Measurements from ENCODE around the gene ST3GAL3.

The ST3GAL3 gene

DNA sequence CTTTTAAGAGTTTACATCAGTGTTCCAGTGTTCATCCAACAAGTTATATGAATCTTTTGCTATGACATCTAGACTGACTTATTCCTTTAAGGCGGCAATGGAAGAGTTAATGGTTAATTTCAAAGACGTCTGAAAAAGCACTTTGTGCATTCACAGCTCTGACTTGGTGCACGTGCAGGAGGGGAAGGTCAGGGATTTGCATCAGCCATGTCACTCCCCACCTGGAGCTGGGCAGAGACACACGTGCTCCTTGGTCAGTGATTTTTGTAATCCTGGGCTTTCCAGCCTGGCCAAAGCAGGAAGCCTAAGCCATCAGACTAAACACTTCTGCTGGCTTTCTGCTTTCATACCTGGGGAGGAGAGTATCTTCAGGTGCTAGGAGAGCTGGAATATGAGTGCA is 96.3 kb downstream of the ST3GAL3 start:
- no peak for ATAC-seq
- H3K36me3 Mint-ChIP-seq = peaks cover 18% of the 10 kb centered on the region
- no peaks in the 10 kb centered on the region for H3K27me3 Mint-ChIP-seq
- no peak overlapping the region for H3K4me3 Mint-ChIP-seq
- H3K27ac Mint-ChIP-seq = no peak overlapping the region
- no peaks in the 10 kb centered on the region for H3K4me1 Mint-ChIP-seq
- H3K9me3 Mint-ChIP-seq = peaks cover 11% of the 10 kb centered on the region

DNA sequence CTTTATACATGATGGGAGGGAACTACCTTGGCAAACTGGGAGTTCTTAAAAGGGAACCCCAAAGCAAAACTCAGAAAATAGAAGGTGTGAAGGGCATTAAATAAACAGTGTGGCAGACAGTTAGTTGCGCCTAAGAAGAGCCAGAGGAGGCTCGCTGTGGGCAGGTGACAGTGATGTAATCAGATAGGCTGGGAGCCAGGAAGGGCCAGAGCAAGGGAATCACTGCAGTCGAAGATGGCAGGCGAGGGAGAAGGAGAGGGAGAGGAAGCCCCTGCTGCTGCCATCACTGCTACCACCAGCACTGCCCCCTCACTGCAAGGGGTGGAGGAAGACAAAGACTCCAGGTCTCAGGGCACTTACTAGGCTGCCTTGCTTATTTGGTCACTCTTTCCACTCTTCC is 97.2 kb downstream of the ST3GAL3 start:
- H3K4me3 Mint-ChIP-seq = no peak overlapping the region
- no peak overlapping the region for H3K27ac Mint-ChIP-seq

DNA sequence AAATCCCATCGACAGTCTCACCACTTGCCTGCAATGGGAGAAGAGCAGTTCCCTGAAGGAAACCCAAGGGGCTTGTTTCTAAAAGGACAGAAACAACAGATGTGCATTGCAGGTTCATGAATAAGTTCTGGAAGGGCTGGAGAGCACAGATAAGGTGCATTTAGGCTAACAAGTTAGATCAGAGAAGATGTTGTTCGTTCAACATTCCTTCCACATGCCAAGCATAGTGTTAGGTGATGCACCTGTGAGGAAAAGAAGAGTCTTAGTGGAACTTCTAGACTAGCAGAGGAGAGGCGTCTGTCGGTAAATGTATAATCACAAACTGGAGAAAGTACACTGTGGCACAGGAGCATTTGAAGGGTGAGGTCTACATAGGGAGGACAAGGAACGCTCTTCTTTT is 98.0 kb downstream of the ST3GAL3 start:
- no peak overlapping the region for H3K27ac Mint-ChIP-seq
- H3K4me1 Mint-ChIP-seq = no peaks in the 10 kb centered on the region
- H3K9me3 Mint-ChIP-seq = peaks cover 16% of the 10 kb centered on the region
- H3K27me3 Mint-ChIP-seq = no peaks in the 10 kb centered on the region
- H3K36me3 Mint-ChIP-seq = peaks cover 31% of the 10 kb centered on the region
- H3K4me3 Mint-ChIP-seq = no peak overlapping the region
- no peak for ATAC-seq

More for the DNA sequence above, 97.2 kb downstream of the ST3GAL3 start:
- H3K4me1 Mint-ChIP-seq = no peaks in the 10 kb centered on the region
- H3K36me3 Mint-ChIP-seq = peaks cover 24% of the 10 kb centered on the region
- no peaks in the 10 kb centered on the region for H3K27me3 Mint-ChIP-seq
- H3K9me3 Mint-ChIP-seq = peaks cover 16% of the 10 kb centered on the region
- ATAC-seq = no peak

DNA sequence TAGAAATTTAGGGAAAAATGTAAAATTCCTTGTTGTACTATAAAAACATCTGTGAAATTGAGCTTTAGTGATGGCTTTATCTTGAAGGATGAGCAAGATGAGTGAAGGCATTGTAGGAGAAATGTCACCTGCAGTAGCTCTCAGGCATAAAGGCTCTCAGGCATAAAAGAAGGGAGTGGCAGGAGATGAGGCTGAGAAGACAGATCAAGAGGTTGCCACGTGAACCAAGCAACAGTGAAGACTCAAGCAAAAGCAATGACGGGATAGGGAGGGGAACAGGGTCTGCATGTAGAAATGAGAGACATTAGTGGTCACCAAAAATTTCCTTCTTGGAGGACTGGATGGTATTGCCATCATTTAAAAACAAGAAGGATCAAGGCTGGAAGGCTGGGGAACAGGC is 98.8 kb downstream of the ST3GAL3 start:
- H3K27ac Mint-ChIP-seq = no peak overlapping the region
- H3K9me3 Mint-ChIP-seq = peaks cover 16% of the 10 kb centered on the region
- H3K4me1 Mint-ChIP-seq = no peaks in the 10 kb centered on the region
- no peaks in the 10 kb centered on the region for H3K27me3 Mint-ChIP-seq
- H3K4me3 Mint-ChIP-seq = no peak overlapping the region
- peaks cover 34% of the 10 kb centered on the region for H3K36me3 Mint-ChIP-seq
- ATAC-seq = no peak

DNA sequence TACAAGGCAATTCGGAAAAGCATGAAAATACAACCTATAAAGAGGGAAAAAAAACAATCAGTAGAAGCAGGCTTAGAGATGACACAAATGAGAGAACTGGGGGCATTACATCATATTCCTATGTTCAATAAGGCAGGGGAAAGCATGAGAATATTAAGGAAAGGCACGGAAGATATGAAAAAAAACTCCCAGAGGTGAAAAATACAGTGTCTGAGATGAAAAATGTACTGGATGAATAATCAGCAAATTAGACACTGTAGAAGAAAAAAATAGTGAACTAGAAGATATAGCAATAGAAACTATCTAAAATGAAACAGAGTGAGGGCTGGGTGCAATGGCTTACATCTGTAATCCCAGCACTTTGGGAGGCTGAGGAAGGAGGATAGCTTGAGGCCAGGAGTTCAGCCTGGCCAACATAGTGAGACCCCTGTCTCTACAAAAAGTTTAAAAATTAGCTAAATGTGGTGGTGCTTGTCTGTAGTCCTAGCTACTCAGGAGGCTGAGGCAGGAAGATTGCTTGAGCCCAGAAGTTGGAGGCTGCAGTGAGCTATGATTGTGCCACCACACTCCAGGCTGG is 101.8 kb downstream of the ST3GAL3 start:
- Mint-ChIP-seq H3K4me3 (no peak overlapping the region), H3K27me3 (no peaks in the 10 kb centered on the region), H3K27ac (no peak overlapping the region), H3K4me1 (no peaks in the 10 kb centered on the region), H3K9me3 (peaks cover 16% of the 10 kb centered on the region), H3K36me3 (peaks cover 41% of the 10 kb centered on the region)
- ATAC-seq = no peak

DNA sequence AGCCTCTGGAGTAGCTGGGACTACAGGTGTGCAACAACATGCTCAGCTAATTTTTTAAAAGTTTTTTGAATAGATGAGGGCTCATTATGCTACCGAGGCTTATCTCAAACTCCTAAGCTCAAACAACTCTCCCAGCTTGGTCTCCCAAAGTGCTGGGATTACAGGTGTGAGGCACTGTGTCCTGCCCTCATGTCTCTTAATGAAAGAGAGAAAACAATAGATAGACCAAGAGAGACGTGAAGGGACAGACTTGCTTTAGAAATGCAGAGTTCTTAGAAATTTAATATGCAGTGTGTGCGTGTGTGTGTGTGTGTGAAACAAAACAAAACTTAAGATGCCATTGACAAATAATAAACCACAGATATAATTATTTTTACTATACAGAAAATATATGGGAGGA is 105.2 kb downstream of the ST3GAL3 start:
- Mint-ChIP-seq H3K4me3 (no peak overlapping the region), H3K4me1 (no peaks in the 10 kb centered on the region), H3K27me3 (no peaks in the 10 kb centered on the region), H3K27ac (no peak overlapping the region), H3K9me3 (peaks cover 18% of the 10 kb centered on the region), H3K36me3 (peaks cover 67% of the 10 kb centered on the region)
- no peak for ATAC-seq

DNA sequence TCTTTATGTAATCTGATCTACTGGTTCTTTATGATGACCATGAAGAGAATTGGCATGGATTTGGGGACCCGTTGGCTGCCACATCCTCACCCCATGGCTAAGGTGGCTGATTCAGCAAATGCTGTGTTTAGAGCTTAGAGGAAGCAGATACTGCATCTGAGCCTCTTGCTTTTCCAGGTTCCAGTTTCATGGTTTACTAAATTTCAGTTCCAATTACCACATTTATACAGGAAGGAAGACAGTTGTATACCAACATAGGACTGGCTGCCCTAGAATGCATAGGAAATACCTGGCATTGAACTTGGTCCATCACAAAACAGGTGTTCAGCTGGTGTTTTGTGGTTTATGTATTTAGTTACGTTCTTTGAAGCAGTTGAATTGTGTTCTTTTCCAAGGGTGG is 107.1 kb downstream of the ST3GAL3 start:
- H3K36me3 Mint-ChIP-seq = peaks cover 67% of the 10 kb centered on the region

DNA sequence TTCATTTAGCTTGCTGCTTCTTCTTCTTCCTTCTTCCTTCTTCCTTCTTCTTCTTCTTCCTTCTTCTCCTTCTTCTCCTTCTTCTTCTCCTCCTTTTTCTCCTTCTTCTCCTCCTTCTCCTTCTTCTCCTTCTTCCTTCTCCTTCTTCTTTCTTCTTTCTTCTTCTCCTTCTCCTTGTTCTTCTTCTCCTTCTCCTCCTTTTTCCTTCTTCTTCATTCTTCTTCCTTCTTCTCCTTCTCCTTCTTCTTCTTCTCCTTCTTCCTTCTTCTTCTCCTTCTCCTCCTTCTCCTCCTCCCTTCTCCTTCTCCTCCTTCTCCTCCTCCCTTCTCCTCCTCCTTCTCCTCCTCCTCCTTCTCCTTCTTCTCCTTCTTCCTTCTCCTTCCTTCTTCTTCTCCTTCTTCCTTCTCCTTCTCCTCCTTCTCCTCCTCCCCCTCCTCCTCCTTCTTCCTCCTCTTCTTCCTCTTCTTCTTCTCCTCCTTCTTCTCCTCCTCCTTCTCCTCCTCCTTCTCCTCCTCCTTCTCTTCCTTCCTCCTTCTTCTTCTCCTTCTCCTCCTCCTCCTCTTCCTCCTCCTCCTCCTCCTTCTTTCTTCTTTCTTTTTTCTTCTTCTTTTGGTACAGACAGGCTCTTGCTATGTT is 110.1 kb downstream of the ST3GAL3 start:
- H3K36me3 Mint-ChIP-seq = peaks cover 73% of the 10 kb centered on the region
- H3K27ac Mint-ChIP-seq = no peak overlapping the region
- H3K27me3 Mint-ChIP-seq = no peaks in the 10 kb centered on the region
- no peak overlapping the region for H3K4me3 Mint-ChIP-seq
- no peaks in the 10 kb centered on the region for H3K4me1 Mint-ChIP-seq
- H3K9me3 Mint-ChIP-seq = peaks cover 8% of the 10 kb centered on the region
- ATAC-seq = no peak

More for the DNA sequence above, 107.1 kb downstream of the ST3GAL3 start:
- Mint-ChIP-seq H3K27me3 (no peaks in the 10 kb centered on the region), H3K27ac (no peak overlapping the region), H3K9me3 (peaks cover 8% of the 10 kb centered on the region), H3K4me3 (no peak overlapping the region), H3K4me1 (no peaks in the 10 kb centered on the region)
- ATAC-seq = no peak

DNA sequence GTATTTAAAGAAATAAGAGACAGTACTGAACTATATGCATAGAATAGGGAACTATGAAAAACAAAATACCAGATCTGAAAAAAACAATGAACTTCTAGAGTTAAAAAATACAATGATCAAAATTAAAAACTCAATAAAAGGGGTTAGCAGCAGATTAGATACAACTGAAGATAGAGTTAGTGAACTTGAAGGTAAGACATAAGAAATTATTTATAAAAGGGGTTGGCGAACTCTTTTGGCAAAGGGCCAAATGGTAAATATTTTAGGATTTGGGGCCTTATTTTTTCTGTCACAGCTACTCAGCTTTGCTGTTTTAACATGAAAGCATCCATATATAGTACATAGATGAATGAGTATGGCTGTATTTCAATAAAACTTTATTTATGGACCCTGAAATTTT is 111.4 kb downstream of the ST3GAL3 start:
- no peak for ATAC-seq
- Mint-ChIP-seq H3K9me3 (peaks cover 8% of the 10 kb centered on the region), H3K27ac (no peak overlapping the region), H3K27me3 (no peaks in the 10 kb centered on the region), H3K4me1 (peaks cover 8% of the 10 kb centered on the region), H3K36me3 (peaks cover 85% of the 10 kb centered on the region), H3K4me3 (no peak overlapping the region)

DNA sequence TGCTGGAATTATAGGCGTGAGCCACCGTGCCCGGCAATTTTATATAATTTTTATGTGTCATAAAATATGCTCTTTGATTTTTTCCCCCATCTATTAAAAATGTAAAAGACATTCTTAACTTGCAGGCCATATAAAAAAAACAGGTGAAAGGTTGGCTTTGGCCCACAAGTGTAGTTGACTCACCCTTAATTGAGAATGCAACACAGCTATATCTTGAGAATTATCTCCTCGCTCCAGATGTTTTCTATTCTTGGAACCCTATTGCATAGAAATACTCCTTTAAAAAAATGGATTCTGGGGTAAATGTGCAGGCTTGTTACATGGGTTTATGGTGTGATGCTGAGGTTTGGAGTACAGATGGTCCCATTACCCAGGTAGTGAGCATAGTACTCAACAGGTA is 112.0 kb downstream of the ST3GAL3 start:
- peaks cover 84% of the 10 kb centered on the region for H3K36me3 Mint-ChIP-seq

DNA sequence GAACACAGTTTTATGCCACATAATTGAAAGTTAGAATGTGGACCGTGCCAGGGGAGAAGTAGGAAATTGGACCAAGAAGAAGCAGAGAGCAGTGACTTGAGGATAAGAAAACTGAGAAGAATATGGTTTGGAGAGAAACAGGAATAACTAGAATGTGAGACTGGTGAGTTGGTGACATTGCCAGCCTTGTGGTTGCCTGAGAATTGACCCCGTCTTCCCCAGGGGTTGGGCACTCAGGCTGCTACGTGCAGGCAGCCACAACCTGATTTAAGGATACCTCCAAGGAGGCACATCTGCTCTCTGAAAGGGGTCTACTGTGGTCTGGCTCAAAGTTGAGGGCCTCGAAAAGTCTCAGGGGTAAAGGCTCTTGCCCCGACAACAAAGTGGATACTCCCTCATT is 114.1 kb downstream of the ST3GAL3 start:
- H3K4me3 Mint-ChIP-seq = no peak overlapping the region

More for the DNA sequence above, 112.0 kb downstream of the ST3GAL3 start:
- Mint-ChIP-seq H3K9me3 (peaks cover 8% of the 10 kb centered on the region), H3K4me1 (peaks cover 15% of the 10 kb centered on the region), H3K27me3 (no peaks in the 10 kb centered on the region), H3K27ac (no peak overlapping the region), H3K4me3 (no peak overlapping the region)
- ATAC-seq = no peak

DNA sequence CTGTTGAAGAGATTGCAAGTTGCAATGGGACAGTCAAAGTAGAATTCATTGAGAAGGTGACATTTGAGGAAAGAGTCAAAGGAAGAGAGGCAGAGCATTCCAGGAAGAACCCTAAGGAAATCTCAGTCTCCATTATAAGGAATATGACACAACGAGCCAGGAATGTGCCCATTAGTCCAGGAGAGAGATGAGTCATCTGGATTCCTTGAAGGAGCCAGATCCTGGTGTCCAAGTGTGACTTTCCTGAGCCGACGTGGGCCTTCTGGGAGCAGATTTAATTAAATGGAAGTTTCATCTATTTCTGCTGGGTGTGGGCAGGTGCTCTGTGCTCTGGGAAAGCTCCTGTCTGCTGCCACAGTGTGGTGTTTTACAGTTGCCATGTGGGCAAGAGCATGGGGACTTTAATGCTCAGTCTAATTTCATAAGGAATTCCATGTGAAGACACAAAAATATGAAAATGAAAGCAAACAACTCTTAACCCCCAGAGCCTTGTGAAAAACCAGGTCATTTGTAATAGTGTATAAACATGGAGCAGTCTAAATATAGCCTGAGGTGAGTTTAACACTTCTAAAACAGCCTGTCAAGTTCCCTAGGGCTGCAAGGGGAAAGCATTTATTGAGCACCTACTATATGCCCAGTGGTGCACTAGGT is 114.8 kb downstream of the ST3GAL3 start:
- Mint-ChIP-seq H3K4me1 (peaks cover 18% of the 10 kb centered on the region), H3K27ac (no peak overlapping the region), H3K4me3 (no peak overlapping the region), H3K27me3 (no peaks in the 10 kb centered on the region), H3K9me3 (peaks cover 7% of the 10 kb centered on the region), H3K36me3 (peaks cover 76% of the 10 kb centered on the region)
- no peak for ATAC-seq

More for the DNA sequence above, 114.1 kb downstream of the ST3GAL3 start:
- Mint-ChIP-seq H3K4me1 (peaks cover 18% of the 10 kb centered on the region), H3K36me3 (peaks cover 74% of the 10 kb centered on the region), H3K27me3 (no peaks in the 10 kb centered on the region), H3K27ac (no peak overlapping the region), H3K9me3 (peaks cover 8% of the 10 kb centered on the region)
- ATAC-seq = no peak

DNA sequence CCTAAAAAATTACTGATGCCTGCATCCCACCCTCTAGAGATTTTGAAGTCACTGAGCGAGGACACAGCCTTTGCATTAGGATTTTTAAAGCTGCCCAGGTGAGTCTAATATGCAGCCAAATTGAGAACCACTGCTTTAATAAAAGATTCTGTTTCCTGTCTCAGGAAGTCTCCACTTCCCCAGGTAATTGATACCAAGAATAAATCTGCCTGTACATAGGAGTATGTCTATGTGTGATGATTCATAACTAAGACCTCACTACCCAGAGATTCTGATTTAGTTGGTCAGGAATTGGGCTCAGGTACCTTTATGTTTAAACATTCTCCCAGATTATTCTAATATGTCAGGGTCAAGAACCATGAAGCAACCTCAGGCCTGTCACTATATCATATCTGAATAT is 117.5 kb downstream of the ST3GAL3 start:
- Mint-ChIP-seq H3K27me3 (no peaks in the 10 kb centered on the region), H3K36me3 (peaks cover 56% of the 10 kb centered on the region), H3K9me3 (no peaks in the 10 kb centered on the region), H3K4me3 (no peak overlapping the region), H3K4me1 (peaks cover 18% of the 10 kb centered on the region), H3K27ac (no peak overlapping the region)
- no peak for ATAC-seq

DNA sequence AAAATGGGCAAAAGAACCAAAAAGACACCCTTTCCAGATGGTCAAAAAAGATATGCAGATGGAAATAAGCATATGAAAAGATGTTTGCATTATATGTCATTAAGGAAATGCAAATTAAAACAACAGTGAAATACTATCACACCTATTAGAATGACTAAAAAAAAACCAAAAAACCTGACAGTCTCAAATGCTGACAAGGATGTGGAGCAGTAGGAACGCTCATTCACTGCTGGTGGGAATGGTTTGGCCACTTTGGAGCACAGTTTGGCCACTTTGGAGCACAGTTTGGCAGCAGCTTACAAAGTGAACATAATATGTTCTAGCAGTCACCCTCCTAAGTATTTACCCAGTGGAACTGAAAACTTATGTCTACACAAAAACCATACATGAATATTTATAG is 121.2 kb downstream of the ST3GAL3 start:
- H3K27ac Mint-ChIP-seq = no peak overlapping the region

DNA sequence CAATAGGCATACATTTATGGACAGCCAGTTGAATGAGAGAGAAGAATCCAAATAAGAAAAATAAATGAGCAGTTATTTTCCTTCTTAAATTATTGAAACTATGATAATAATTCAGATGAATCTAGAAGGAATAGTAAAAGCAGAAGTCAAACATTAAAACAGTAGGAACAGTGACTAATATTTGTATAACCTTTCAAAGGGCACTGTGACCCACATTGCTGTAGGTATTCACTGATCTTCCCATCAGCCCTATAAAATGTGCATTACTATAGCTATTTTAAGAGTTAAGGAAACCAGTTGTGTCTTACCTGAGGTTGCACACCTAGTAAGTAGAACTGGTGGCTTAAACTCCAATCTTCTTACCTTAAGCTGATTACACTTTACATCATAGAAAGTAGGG is 123.5 kb downstream of the ST3GAL3 start:
- H3K9me3 Mint-ChIP-seq = no peaks in the 10 kb centered on the region
- H3K27me3 Mint-ChIP-seq = no peaks in the 10 kb centered on the region
- peaks cover 25% of the 10 kb centered on the region for H3K36me3 Mint-ChIP-seq
- H3K27ac Mint-ChIP-seq = no peak overlapping the region
- peaks cover 56% of the 10 kb centered on the region for H3K4me1 Mint-ChIP-seq
- peak; percentile 76 for ATAC-seq
- H3K4me3 Mint-ChIP-seq = no peak overlapping the region

More for the DNA sequence above, 121.2 kb downstream of the ST3GAL3 start:
- ATAC-seq = no peak
- Mint-ChIP-seq H3K27me3 (no peaks in the 10 kb centered on the region), H3K4me3 (no peak overlapping the region), H3K9me3 (no peaks in the 10 kb centered on the region), H3K4me1 (peaks cover 45% of the 10 kb centered on the region), H3K36me3 (peaks cover 30% of the 10 kb centered on the region)

DNA sequence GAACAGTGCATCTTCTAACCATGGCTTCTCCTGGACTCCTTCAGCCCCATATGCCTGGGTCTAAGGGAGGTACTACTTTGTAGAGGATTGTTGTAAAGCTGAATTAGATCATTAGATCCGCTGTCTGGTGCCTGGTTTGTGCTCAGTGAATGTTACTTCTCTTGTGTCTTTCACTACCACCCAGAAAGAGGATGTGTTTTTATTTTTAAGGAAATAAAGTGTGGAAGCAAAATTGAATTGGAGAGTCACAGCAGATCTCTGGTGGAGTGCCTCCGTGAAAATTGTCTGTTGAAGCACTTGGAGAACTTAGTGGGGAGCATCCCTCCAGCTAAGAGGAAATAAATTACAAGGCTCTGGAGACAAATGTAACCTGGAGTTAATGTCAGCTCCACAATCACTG is 124.5 kb downstream of the ST3GAL3 start:
- H3K27me3 Mint-ChIP-seq = no peaks in the 10 kb centered on the region
- no peak overlapping the region for H3K4me3 Mint-ChIP-seq
- peak overlapping the region; percentile 82 for H3K27ac Mint-ChIP-seq

More for the DNA sequence above, 124.5 kb downstream of the ST3GAL3 start:
- ATAC-seq = no peak
- Mint-ChIP-seq H3K9me3 (no peaks in the 10 kb centered on the region), H3K36me3 (peaks cover 16% of the 10 kb centered on the region), H3K4me1 (peaks cover 63% of the 10 kb centered on the region)
